GM20431 (cell line): ENCODE measurements around the gene CELF2.

Experiments
- in situ Hi-C: fragments of 300-500 bp; cut with MseI, MboI; formaldehyde crosslinking; loops from one replicate; pipeline ENCODE4 v1.15.0; 2020; ENCODE audit warnings: low sequenced_read_pairs; ENCODE audit not compliant: unreplicated experiment

CELF2 gene

DNA sequence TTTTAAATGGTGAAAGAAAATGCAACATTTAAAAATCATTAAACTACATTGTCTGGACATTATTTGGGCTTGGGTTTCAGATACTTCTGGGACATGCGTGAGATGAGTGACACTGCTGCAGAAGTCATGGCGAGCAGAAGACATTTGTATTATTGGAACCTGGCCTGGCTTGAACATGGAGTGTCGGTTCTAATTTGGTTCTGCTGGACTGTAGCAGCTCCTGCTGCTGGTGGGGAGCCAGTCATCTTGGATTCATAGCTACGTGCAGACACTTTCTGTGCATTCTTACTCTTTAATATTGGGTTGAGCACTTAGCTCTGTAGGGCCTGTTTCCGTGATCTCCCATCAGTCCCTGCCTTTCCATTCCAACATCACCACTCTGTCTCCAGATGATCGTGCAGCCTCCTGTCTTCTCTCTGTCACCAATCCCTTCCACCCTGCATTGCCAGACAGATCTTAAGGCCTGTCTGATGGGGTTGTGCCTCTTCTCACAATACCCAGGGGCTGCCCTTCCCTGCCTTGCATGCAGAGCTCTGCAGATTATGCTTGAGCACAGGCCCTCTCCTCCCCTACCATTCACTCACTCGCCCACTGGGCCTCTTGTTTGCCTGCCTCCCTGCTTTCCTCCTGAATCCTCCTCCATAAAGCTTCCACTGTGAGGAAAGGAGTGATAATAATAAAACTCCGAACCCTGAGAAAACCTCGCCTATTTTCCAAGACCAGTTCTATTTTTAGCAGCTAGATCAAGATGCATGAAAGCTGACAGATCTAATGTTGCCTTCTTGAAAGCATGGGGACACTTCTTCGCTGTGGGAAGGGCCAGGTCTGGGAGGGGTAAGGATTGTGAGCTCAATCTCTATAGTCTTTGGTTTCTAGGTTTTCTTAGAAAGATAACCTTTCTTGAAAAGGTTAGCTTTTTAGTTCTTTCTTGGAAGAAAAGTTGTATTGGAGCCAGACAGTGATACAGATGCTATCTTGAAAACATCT is 32.9 kb downstream of the CELF2 start:
- in situ Hi-C loops: no loop called here

DNA sequence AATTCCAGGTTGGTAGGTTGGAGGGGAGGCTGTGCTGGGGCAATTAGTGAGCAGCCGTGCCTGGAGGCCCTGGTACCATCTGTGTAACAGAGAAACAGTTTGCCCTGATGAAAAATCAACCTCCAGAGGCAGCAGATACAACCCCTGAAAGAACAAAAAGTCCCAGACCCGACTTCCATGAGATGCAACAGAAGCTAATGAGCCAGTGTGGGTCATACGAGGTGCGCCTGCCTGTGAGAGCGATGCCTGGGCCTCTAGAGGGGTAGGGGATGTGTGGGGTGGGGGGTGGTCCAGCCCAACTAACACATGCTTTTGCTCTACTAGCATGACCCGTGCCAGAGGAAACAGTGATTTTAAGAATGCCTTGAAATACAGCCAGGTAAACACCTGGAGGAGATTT is 39.3 kb downstream of the CELF2 start:
- in situ Hi-C loops: no loop called here

DNA sequence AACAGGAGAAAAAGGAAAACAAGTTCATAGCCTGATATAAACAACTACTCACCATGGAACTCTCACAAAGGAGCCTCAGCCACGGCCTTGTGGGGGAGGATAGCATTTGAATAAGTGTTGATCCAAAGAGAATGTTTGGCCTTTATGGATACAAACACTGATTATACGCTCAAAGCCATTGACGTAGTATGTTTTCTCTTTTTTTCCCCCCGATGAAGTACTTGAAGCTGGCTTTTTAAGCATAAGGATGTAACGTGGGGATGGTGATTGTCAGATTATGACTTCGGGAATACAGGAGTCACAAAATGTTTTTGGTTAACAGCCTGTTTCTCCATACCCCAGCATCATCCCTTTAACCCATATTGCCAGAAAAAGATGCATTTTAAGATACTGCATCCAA is 39.8 kb downstream of the CELF2 start:
- in situ Hi-C loops: no loop called here

DNA sequence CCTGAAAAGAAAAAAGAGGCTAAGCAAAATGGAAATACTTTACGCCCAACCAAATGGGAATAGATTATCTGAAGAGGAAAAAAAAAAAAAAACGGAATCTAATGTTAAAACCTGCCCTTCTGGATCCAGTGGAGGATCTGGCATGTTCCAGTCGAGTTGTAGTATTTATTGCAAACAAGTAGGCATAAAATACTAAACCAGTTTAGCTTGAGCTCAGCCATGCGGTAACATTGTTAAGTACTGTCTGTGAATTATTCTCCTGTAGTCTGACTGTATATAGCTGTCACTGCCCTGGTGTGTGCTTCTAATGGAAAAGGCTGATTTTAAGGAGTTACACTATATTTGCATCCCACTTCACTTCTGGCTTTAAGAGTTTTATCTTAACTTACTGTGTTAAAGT is 40.3 kb downstream of the CELF2 start:
- in situ Hi-C loops: no loop called here

DNA sequence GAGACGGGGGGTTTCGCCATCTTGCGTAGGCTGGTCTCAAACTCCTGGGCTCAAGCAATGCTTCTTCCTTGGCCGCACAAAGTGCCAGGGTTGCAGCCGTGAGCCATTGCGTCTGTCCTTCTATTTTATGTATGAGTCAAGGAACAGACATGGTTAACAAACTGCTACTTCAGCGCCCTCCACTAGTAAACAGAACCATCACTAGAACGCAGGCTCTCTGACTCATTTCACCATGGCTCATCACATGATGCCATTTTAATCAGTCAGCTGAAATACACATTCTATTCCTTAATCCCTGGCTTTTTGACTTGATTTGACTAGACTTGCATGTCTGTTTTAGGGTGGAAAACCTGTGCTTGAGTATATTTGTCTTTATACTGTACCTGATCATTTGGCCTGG is 41.3 kb downstream of the CELF2 start:
- in situ Hi-C loops: no loop called here

DNA sequence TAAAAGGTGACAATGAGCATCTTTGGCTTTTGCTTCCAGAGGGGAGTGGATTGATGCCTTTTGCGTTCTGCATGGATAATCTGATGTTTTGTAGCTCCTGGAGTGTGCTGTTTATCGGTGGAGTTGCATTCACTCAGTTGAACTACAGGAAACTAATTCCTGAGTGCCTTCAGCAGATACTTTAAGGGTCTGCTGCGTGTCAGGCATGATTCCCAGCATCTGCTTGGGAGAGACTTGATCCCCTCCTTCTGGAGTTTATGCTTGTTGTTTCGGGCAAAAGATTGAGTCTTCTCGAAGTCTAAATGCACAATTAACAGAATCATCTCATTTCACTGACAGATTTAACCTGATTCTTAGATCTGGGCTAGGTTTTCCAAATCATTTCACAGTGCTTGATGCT is 46.2 kb downstream of the CELF2 start:
- in situ Hi-C loops: no loop called here

DNA sequence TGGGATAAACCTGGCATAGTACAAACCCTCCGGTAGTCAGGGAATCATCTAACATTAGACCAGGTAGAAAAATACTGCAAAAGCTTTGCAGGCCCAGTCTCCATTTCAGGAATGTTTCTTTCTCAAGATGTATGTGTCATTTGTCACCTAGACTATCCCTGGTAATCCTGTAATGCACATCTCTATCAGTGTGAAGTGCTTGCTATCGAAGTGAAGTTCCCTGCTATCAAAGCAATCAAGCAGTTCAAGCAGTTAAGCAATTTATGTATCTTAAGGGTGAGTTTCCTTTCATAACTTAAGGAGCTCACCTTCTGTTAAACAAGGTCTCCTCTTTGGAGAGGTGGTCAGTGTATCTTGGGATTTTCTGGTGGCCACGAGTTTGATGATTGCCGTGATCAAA is 47.2 kb downstream of the CELF2 start:
- in situ Hi-C loops: no loop called here

DNA sequence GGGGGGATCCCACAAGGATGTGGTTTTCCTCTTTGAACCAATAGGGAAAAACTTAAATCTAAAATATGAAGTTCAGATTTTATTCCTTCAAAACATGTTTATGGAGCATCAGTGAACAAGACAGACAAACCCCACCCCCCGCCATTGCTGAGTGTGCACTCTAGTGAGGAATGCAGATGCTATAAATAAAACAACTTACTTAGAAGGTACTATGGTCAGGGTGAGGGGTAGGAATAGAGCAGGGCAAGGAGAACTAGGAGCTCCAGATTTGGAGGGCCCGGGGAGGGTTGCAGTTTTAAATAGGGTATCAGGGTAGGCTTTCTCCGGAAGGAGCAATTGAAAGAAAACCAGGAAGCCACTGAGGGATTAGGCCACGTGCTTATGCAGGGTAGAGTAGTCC is 47.9 kb downstream of the CELF2 start:
- in situ Hi-C loops: no loop called here

DNA sequence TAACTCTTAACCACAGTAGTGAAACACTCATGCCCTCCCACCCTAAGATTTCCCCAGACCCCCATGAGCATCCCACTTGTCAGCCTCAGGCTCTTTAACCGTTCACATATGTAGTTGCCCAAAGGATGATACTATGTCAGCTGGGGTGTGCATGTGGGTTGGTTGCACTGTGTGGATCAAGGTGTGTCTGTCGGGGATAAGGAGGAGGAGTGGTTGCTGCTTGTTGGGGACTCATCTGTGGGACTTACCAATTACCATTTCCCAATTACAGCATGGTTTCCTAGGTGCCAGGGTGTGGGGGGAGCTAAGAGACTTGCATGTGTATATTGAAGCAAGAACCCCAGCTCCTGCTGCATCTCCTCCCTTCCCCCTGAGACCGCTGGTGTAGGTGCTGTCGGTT is 48.8 kb downstream of the CELF2 start:
- in situ Hi-C loops: no loop called here

DNA sequence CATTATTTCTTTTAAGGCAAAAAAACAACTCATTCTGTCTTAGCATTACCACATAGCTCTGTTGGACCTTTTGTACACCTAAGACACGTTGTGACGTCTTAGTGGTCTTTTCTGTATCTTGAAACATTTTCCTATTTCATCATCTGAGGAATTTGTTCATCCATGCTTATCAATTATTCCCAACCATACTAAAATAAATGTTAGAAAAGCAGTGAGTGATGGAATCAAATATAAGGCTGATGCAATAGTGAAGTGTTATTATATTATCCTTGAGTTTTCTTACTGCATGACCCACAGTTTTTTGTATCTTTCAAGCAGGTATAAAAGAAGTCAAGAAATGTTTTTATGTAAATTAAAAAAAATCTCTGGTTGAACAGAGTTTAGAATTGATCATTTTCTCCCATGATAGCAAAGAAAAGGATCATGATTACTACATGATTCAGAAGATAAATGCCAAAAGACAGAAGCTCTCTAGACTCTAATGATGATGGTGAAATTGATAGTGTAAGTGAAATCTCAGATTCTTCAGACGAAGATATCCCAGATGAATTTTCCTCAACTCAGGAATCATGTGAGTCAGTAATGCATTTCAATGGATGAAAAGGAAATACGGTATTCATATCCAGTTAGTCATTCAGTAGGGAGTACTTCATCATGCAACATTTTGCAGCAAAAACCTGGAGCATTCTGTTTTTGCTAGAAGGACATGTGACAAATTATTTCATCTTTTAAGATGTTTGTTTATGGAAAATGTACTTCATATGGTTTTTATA is 51.4 kb downstream of the CELF2 start:
- in situ Hi-C loops: no loop called here

DNA sequence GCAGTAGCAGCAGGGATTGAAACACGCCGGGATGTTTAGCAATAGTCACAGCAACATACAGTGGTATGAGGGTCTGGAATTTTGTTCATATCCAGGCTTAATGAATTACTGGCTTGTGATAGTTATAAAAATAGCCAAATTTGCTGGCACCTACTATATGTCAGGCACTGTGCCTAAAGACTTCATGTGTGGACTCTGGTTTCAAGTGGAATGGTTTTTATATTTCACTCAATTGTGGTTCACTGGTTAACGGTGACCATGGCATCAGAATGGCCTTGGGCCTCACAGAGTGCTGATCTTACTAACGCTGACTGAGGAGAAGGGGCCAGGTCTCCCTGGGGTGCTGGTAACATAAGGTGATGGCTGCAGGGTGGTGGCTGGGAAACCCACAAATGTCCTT is 55.7 kb downstream of the CELF2 start:
- in situ Hi-C loops: no loop called here

DNA sequence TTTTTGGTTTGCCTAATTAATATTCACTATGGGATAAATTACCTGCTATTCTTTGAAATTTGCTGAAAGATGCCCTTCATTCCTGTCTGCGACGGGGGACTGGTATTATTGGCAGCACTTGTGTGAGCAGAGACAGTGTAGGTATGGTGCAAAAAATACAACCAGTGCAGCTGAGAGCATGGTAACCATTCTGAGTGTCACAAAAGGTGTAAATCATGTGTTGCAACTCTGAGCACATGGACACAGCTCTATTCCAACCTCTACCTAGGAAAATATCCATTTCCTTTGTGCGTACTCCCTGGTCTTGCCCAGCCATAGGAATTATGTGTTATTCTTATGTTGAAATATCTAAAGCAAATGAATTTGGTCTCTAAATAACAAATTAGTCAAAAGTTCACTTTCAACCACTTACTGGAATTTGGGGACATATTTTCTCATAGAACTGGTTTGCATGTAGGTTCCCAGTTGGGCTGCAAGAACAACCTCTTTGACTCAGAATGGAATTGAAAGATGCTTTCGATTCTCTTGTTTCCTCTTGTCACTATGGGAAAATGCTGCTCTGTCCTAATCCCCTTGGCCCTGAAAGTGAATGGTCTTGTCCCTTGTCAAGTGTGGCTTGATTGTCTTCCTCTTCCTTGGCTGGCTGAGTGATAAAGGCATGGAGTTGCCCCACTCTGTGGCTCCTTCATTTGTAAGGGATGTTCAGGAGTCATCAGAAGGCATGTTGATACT is 57.0 kb downstream of the CELF2 start:
- in situ Hi-C loops: no loop called here

DNA sequence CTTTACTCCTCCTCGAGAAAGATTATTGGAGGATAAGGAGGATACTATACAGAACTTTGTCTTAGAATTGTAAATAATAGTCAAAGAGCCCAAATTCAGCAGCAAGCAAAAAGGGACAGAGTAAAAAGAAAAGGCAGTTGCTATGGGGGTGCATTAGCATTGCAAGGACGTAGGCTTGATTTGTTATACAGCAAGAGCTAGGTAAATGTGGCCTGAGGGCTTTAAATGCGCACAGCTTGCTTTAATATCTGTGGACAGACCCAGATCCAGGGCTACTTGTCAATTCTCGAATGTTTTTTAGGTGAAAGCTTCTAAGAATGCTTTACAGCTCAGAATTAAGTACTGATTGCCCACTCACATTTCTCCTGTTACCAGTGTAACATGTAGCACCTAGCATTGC is 58.5 kb downstream of the CELF2 start:
- in situ Hi-C loops: no loop called here

DNA sequence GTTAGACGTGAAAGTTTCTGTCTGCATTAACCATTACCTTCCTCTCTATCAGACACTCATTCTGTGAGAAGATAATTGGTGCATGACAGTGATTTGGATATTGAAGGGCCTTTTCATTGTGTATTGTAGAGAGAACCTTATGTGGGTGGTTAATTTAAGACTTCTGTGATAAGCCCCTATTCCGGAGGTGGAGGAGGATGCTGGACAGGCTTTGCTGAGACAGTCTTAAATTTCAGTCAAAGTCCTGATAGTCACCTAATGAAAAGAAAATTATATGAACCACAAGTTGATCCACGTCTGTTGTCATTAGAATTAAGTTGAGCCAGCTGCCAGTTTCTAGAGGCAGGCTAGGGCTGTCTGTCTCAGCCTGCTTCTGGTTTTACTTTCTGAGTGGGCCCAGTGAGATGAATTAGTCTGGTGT is 62.9 kb downstream of the CELF2 start:
- in situ Hi-C loops: no loop called here

DNA sequence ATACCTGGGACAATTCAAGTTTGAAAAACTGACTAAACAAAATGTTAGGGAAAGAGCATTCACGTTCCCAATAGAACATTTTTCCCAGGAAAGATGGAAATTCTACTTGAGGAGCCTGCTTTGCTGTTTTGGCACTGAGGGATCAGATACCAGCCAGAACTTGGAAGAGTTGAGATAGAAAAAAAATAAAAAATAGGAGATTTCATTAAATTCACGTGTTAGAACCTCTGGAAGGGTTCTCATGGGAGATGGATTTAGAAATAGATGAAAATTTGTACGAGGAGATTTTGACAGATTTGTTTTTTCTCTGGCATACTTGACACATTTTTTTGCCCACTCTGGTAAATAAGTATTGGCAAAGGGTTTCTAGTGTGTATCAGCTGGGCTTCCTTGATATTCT is 63.7 kb downstream of the CELF2 start:
- in situ Hi-C loops: no loop called here

DNA sequence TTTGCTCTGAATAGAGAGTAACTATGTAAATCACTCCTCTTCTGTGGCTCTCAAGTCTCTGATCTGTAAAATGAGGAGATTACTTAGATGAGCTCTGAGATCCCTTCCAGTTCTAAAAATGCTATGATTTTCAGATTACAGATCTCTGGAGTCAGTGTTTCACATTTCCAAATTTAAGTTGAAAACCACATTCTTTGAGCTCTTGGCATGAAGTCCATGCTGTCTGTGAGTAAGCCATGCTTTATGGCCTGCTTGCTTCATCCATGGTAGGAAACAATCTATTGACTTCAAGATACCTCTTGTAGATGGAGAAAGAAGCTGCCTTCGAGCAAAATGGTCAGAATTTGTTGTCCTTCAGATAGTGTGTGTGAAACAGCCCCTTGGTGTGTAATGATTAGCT is 64.9 kb downstream of the CELF2 start:
- in situ Hi-C loops: no loop called here

DNA sequence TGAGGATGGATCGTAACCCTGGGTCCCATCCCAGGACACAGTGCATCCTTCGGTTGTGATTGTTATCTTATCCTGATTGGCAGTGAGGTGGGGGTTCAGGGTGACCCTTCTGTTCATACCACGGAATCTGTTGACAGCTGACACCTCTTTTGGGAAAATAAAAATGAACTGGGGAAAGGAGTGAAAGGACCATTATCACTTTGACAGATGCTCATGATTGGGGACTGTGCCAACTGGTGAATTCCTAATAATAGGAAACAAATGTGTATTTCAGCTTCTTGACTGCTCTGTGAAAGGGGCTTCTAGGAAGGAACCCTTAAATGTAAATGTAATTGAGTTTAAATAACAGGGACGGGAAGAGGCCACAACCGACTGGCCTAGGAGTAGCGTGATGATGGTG is 65.4 kb downstream of the CELF2 start:
- in situ Hi-C loops: no loop called here

DNA sequence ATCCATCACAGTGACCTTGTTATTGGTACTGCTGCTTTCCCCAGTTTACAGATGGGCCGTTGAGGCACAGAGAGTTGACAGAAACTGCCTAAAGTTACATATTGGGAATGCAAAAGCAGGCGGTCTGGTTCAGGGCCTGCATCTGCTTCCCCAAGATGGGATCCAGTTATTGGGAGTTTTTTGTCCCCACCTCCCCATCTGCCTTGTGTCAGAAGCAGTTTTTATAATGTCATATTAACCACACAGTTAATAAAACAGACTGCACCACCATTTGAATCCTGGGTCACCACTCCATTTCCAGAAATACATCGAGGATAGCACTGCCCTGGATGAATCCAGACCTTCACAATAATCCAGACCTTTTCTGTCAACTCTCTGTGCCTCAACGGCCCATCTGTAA is 67.9 kb downstream of the CELF2 start:
- in situ Hi-C loops: no loop called here

DNA sequence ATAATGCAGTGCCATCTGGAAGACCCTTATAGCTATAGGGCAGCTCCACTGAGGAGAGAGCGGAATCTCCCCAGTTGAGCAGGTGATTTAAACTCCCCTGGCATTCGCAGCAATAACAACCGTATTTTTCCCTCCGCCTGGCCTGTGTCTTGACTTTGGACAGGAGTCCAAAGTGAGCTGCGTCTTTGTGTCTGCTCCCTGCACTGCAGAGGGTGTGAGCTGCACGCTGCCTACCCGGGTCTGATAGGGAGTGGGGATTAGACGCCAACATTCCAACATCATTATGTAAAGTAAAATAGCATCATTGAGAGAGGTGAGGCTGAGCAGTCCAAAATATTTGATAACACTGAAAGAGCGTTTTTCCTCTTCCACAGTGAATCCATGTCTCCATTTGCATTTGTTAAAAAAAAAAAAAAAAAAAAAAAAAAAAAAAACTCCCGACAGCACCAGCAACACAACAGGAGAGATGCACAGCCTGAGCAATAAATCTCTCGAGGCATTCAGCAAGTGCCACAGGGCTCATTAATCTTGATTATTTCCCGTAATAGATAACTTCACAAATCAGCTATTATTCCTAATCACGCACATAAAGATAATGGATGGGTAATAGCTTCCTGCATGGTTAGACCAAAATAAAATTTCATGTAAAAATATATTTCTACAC is 68.6 kb downstream of the CELF2 start:
- in situ Hi-C loops: no loop called here

DNA sequence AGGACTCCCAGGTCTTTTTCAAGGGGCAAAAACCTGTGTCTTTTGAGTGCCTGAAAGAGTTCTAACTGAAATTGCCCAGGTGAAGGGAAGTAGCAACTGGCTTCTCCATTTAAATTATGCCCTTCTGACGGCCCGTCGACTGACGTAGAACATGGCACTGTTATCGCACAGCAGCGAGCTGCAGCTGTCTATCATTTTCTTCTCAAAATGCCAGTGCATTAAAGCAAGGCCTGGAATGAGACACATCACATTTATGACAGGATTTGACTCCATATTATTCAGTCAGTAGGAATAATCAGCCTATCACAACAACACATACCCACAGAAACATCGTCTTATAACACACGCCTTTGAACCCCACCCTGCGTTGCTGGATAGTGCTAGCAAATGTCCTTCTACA is 69.7 kb downstream of the CELF2 start:
- in situ Hi-C loops: no loop called here
